Erythroblast (primary cell): ENCODE measurements around the gene PAQR4.

Source experiments
- GATA1 ChIP-seq: IDR thresholded peaks from 2 replicates; pipeline ENCODE4 v1.6.1; 2011; ENCODE audit warnings: low read depth, mild to moderate bottlenecking, control low read depth, low read length, moderate library complexity
- POLR2A ChIP-seq: IDR thresholded peaks from 2 replicates; pipeline ENCODE4 v1.6.1; 2011; ENCODE audit warnings: mild to moderate bottlenecking, low read length

- TF ChIP-seq POLR2A = no peak
- TF ChIP-seq GATA1 = no peak
These were observed 44.4 kb downstream of the PAQR4 start for GRCh38 chr16:3013491-3013951.
